LNCaP clone FGC (cell line): ENCODE measurements around the gene LBR.

Experiments
- DNase-seq: peaks from one replicate; pipeline ENCODE4 v3.0.0-alpha.2; 2011; ENCODE audit warnings: low read depth
- H3K4me3 ChIP-seq: 2 replicates; pipeline ENCODE4 v1.5.1; 2011; ENCODE audit warnings: mild to moderate bottlenecking, low read depth, low read length, control low read depth
- TF ChIP-seq, protein P1 (sequence below): IDR thresholded peaks from 2 replicates; pipeline ENCODE4 v1.5.1; 2012; ENCODE audit warnings: mild to moderate bottlenecking; ENCODE audit not compliant: control insufficient read depth, insufficient read depth; ENCODE audit errors: extremely low read depth

The LBR gene

DNA sequence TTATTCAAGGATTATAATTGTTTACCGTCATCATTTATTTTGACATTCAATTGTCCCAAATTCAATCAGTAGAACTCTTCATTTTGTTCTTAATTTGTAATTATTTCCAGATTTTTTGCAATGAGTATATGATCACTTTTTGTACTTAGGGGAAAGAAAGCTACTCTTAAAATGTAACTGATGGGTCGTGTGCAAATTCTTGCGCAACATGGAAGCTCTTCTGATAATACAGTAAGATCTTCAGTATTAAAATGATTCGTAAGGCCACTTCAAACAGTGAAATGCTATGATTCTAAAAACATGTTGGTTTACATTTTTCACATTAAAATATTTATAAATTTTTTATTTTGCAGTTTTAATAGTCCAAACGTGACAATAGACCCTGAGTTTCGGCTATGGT, 63.4 kb downstream of the LBR start:
- H3K4me3 ChIP-seq: no peak overlapping the region
- DNase-seq: no peak
- TF ChIP-seq, protein P1, sequence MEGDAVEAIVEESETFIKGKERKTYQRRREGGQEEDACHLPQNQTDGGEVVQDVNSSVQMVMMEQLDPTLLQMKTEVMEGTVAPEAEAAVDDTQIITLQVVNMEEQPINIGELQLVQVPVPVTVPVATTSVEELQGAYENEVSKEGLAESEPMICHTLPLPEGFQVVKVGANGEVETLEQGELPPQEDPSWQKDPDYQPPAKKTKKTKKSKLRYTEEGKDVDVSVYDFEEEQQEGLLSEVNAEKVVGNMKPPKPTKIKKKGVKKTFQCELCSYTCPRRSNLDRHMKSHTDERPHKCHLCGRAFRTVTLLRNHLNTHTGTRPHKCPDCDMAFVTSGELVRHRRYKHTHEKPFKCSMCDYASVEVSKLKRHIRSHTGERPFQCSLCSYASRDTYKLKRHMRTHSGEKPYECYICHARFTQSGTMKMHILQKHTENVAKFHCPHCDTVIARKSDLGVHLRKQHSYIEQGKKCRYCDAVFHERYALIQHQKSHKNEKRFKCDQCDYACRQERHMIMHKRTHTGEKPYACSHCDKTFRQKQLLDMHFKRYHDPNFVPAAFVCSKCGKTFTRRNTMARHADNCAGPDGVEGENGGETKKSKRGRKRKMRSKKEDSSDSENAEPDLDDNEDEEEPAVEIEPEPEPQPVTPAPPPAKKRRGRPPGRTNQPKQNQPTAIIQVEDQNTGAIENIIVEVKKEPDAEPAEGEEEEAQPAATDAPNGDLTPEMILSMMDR: no peak

DNA sequence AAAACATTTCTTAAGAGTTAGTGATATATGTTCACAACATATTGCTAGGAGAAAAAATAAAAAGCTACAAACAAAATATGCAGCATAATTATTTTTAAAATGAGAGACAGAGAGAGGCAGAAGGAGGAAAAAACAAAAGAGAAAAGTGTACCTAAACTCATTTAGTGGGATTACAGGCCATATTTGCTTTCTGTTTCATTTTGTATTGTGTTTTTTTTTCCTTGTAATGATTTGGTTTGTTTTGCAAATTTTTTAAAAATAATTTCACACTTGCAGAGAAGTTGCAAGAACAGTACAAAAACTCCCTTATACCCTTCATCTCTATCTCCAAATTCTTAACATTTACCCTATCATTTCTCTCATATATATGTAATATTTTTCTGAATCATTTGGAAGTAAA, 65.0 kb downstream of the LBR start:
- TF ChIP-seq, protein P1: no peak
- no peak for DNase-seq
- H3K4me3 ChIP-seq: no peak overlapping the region

DNA sequence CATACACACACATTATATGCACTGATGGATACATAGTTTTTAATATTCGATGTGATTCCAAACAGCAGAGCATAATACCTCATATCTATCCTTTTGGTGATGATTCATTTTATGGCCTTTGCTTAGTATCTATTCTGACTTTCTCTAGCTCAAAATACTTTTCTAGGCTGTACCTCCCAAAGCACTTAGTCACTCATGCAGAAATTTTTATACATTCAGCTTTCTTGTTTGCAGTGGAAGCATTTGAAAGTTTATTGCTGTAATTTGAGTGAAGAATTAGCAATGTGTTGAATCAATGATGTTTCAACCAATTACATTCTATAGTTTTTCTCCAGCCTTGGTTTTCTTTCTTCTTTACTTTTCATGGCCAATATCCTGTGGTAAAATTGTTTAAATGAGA, 66.7 kb downstream of the LBR start:
- no peak for DNase-seq
- TF ChIP-seq, protein P1: no peak
- no peak overlapping the region for H3K4me3 ChIP-seq

- no peak overlapping the region for H3K4me3 ChIP-seq
- no peak for DNase-seq
- TF ChIP-seq, protein P1: no peak
These were observed 67.7 kb downstream of the LBR start for GRCh38 chr1:225360119-225360518.

GRCh38 chr1:225355863-225356262, 72.0 kb downstream of the LBR start:
- TF ChIP-seq, protein P1: no peak
- H3K4me3 ChIP-seq: no peak overlapping the region
- DNase-seq: no peak

- no peak for DNase-seq
- TF ChIP-seq, protein P1: no peak
- H3K4me3 ChIP-seq: no peak overlapping the region
These were observed 72.9 kb downstream of the LBR start for GRCh38 chr1:225354906-225355305.
